ENCODE measurements around the gene TH.
A peak's percentile ranks its signal among the peaks of the same experiment; 100 is the strongest.

Gene TH

GRCh38 chr11:2193099-2193887, 21.7 kb upstream of the TH start:
- peak; percentile 94 for DNase-seq

DNA sequence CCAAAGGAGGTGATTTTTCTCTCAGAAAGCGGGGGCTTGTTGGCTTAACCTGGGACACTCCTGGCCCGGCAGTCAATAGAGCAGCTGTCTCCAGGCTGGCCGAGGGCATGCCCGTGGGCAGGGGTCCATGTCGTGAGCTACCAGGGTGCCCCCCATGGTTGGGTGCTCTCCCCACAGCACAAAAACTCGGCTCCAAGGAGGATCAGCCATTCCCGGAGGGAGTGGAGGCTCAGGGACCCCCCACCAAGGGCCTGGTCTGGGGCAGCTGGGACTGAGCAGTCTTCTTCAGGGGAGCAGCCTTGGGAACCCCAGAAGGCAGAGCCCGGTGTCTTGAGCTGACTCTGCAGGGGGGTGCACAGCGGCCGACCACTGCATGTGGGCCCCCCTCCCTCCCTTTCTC, 20.8 kb upstream of the TH start:
- peaks cover 45% of the 10 kb centered on the region for H3K4me1 ChIP-seq
- no peaks in the 10 kb centered on the region for H3K27me3 ChIP-seq
- no peaks in the 10 kb centered on the region for H3K36me3 ChIP-seq
- no peak for DNase-seq
- H3K4me3 ChIP-seq (ENCODE audit: low read depth, low read length) = no peak overlapping the region
- TF ChIP-seq, protein P1, sequence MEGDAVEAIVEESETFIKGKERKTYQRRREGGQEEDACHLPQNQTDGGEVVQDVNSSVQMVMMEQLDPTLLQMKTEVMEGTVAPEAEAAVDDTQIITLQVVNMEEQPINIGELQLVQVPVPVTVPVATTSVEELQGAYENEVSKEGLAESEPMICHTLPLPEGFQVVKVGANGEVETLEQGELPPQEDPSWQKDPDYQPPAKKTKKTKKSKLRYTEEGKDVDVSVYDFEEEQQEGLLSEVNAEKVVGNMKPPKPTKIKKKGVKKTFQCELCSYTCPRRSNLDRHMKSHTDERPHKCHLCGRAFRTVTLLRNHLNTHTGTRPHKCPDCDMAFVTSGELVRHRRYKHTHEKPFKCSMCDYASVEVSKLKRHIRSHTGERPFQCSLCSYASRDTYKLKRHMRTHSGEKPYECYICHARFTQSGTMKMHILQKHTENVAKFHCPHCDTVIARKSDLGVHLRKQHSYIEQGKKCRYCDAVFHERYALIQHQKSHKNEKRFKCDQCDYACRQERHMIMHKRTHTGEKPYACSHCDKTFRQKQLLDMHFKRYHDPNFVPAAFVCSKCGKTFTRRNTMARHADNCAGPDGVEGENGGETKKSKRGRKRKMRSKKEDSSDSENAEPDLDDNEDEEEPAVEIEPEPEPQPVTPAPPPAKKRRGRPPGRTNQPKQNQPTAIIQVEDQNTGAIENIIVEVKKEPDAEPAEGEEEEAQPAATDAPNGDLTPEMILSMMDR (IDR thresholded peaks at IDR 0.05; ENCODE audit: low read depth, low read length) = no peak
- H3K9me3 ChIP-seq = no peaks in the 10 kb centered on the region

More at GRCh38 chr11:2193099-2193887, 21.7 kb upstream of the TH start:
- H3K4me3 ChIP-seq (ENCODE audit: low read depth, low read length) = peak overlapping the region; percentile 16; the same call in 1 of the 2 replicates
- H3K36me3 ChIP-seq = no peaks in the 10 kb centered on the region
- H3K9me3 ChIP-seq = no peaks in the 10 kb centered on the region
- TF ChIP-seq, protein P1 (IDR thresholded peaks at IDR 0.05; ENCODE audit: low read depth, low read length) = no peak
- H3K4me1 ChIP-seq = peaks cover 51% of the 10 kb centered on the region
- no peaks in the 10 kb centered on the region for H3K27me3 ChIP-seq

DNA sequence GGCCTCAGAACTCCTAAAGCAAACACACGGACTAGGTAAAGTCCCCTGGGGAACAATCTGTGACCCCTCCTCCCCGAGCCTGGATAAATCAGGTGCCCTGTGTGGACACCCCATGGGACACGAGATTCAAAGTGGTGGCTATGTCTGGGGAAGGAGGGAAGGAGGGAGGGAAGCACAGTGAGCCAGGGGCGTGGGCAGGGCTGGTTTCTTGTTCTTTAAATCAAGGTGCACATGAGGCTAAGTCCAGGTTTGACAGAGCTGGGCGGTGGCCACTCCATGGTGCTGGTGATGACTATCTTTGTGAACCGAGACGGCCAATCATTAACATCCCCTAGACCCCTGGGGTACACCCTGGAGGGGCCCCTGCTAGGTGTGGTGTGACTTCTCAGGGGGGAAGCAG, 20.3 kb upstream of the TH start:
- TF ChIP-seq, protein P1 (IDR thresholded peaks at IDR 0.05; ENCODE audit: low read depth, low read length) = no peak
- no peaks in the 10 kb centered on the region for H3K36me3 ChIP-seq
- H3K27me3 ChIP-seq = no peaks in the 10 kb centered on the region
- H3K4me3 ChIP-seq (ENCODE audit: low read depth, low read length) = no peak overlapping the region
- DNase-seq = no peak
- H3K4me1 ChIP-seq = peaks cover 43% of the 10 kb centered on the region
- no peaks in the 10 kb centered on the region for H3K9me3 ChIP-seq

DNA sequence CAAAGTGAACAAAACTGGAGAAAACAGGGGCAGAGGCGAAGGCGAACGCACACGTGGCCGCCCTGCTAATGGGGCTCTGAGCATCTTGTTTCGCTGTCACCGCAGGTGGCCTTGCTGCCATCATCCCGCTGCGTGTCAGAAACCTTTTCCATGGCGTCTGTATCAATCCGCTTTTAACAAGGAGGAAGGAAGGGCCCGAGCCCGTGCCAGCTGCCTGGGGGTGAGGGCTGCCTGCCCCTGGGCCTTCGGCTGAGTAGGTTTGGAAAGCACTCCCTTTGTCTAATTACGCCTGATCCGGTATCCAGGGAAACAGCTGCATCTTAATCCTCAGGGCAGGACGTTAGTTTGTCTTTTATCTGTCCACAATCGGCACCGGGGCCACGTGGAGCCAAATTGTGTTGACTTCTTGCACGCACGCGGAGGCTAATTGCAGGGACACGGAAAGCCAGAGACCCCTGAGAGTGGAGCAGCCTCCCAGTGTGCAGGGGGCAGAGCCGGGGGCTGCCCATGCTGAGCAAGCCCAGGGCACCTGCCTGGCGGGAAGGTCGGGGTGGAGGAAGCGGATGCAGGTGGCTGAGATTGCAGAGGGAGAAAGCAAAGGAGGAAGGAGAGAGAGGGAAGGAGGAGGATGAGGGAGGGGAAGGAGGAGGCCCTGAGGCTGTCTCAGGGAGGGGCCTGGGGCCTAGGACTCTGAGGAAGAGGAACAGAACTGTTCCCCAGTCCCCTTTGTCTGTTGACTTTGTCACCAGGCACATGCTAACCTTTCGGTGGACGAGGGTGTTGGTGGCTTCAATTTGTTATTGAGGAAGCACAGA, 19.2 kb upstream of the TH start:
- H3K9me3 ChIP-seq = no peaks in the 10 kb centered on the region
- peak; percentile 85 for DNase-seq
- H3K27me3 ChIP-seq = no peaks in the 10 kb centered on the region
- H3K4me3 ChIP-seq (ENCODE audit: low read depth, low read length) = no peak overlapping the region
- TF ChIP-seq, protein P1 (IDR thresholded peaks at IDR 0.05; ENCODE audit: low read depth, low read length) = no peak
- no peaks in the 10 kb centered on the region for H3K36me3 ChIP-seq
- peaks cover 48% of the 10 kb centered on the region for H3K4me1 ChIP-seq

- no peaks in the 10 kb centered on the region for H3K36me3 ChIP-seq
- H3K4me3 ChIP-seq (ENCODE audit: low read depth, low read length) = no peak overlapping the region
- no peaks in the 10 kb centered on the region for H3K27me3 ChIP-seq
- no peaks in the 10 kb centered on the region for H3K9me3 ChIP-seq
- TF ChIP-seq, protein P1 (IDR thresholded peaks at IDR 0.05; ENCODE audit: low read depth, low read length) = no peak
- peak; percentile 66 for DNase-seq
- H3K4me1 ChIP-seq = peaks cover 53% of the 10 kb centered on the region
Observed at GRCh38 chr11:2189938-2190656, 18.5 kb upstream of the TH start.
